ENCODE results near the gene MRPL2.

DNA sequence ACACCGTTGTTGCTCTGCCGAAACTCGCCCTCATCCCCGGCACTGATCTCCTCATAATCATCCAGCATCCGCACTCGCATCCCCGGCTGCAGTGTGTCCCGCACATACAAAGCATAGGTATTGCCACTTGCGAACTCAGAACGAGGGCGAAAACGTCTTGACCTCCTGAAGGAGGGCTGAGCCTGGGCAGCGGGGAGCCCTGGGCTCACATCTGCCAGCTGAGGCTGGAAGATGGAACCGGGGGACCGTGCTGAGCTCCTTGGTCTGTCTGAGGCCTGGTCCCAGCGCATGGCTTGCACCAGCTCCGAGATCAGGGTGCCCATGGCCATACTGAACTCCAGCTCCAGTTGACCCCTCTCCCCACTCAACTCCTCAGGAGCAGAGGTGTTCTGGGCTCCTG is 8.3 kb downstream of the MRPL2 start:
- TF ChIP-seq, protein P1, sequence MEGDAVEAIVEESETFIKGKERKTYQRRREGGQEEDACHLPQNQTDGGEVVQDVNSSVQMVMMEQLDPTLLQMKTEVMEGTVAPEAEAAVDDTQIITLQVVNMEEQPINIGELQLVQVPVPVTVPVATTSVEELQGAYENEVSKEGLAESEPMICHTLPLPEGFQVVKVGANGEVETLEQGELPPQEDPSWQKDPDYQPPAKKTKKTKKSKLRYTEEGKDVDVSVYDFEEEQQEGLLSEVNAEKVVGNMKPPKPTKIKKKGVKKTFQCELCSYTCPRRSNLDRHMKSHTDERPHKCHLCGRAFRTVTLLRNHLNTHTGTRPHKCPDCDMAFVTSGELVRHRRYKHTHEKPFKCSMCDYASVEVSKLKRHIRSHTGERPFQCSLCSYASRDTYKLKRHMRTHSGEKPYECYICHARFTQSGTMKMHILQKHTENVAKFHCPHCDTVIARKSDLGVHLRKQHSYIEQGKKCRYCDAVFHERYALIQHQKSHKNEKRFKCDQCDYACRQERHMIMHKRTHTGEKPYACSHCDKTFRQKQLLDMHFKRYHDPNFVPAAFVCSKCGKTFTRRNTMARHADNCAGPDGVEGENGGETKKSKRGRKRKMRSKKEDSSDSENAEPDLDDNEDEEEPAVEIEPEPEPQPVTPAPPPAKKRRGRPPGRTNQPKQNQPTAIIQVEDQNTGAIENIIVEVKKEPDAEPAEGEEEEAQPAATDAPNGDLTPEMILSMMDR (IDR thresholded peaks at IDR 0.05; ENCODE audit: insufficient read depth, low read depth, low read length), result no peak
- no peak for TF ChIP-seq EZH2 (IDR thresholded peaks at IDR 0.05; ENCODE audit: insufficient read depth, low read length)
